GM12872 (cell line): ENCODE results near the gene PPFIA2.

ENCODE experiments used
- CTCF ChIP-seq: IDR thresholded peaks from 3 replicates; pipeline ENCODE4 v1.5.1; 2011; ENCODE audit warnings: low read depth, mild to moderate bottlenecking, low read length, moderate library complexity; ENCODE audit not compliant: insufficient read depth

PPFIA2 gene

GRCh38 chr12:81216739-81217138 lies 542.4 kb downstream of the PPFIA2 start:
- TF ChIP-seq CTCF, result no peak

GRCh38 chr12:81212996-81213696 lies 546.0 kb downstream of the PPFIA2 start:
- TF ChIP-seq CTCF, result no peak

GRCh38 chr12:81211306-81211705 lies 547.8 kb downstream of the PPFIA2 start:
- no peak for TF ChIP-seq CTCF

- TF ChIP-seq CTCF, result no peak
These were observed 550.1 kb downstream of the PPFIA2 start for GRCh38 chr12:81209012-81209411.

- TF ChIP-seq CTCF, result no peak
These were observed 550.8 kb downstream of the PPFIA2 start for GRCh38 chr12:81208187-81208911.
